GM21367 (cell line): ENCODE results near the gene OR2T35.
"Not testable (repeated sequence)": the region's sequence is repeated elsewhere in the genome, so short reads cannot be mapped to it uniquely, and the experiment has no call there.

Experiments used
- ATAC-seq: cut with Tn5 transposase; IDR thresholded peaks from one replicate; pipeline ENCODE4 v1.9.1; 2021; ENCODE audit not compliant: unreplicated experiment

Gene OR2T35, protein sequence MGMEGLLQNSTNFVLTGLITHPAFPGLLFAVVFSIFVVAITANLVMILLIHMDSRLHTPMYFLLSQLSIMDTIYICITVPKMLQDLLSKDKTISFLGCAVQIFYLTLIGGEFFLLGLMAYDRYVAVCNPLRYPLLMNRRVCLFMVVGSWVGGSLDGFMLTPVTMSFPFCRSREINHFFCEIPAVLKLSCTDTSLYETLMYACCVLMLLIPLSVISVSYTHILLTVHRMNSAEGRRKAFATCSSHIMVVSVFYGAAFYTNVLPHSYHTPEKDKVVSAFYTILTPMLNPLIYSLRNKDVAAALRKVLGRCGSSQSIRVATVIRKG

DNA sequence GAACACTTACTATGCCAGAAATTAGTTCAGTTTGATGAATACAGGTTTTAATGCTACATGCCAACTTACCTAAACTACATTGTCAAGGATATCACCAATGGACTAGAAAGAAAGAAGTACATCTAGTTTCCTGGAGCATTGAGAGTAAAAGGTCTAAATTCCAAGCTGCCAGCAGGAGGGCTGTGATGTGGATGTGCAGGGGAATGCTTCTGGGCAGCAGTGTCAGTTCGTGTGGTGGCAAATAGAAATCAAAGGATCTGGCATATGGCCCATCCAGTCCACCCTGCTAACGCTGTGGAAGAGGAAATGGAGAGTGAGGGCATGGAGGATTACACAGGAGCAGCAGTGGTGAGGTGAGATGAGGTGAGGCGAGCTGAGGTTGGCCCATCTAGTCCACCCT is at the start of gene OR2T35:
TSS of gene OR2T35 (minus strand) at position 101 of the 400 bp plus-strand sequence. CDS start 6,020 bp downstream, outside the sequence.
- not testable (repeated sequence) for ATAC-seq

DNA sequence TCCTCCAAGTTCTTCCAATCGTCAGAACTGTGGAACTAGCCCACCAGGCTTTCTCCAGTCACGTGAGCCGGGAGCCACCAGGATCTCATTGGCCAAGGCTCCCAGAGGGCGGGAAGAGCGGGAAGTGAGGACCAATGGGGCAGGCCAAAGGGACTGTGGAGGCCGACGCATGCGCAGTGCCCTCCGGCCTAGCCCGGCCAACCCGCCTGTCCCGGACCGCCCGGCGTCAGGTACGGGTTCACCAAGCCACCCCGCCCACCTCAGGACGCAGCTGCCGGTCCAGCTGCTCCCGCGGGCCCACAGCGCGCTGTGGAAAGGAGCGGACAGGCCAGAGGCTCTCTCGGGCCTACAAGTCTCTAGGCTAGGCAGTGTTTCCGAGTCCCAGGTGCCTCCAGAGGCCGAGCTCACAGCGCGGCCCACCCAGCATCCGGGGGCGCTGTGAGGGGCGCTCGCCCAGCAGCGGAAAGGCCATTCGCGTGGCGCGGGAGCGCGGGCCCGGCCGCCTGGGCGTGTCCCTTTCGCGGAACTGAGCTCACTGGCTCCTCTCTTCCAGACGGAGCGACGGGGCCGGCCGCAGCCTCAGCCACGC is 46.6 kb upstream of the OR2T35 start:
- ATAC-seq = no peak

DNA sequence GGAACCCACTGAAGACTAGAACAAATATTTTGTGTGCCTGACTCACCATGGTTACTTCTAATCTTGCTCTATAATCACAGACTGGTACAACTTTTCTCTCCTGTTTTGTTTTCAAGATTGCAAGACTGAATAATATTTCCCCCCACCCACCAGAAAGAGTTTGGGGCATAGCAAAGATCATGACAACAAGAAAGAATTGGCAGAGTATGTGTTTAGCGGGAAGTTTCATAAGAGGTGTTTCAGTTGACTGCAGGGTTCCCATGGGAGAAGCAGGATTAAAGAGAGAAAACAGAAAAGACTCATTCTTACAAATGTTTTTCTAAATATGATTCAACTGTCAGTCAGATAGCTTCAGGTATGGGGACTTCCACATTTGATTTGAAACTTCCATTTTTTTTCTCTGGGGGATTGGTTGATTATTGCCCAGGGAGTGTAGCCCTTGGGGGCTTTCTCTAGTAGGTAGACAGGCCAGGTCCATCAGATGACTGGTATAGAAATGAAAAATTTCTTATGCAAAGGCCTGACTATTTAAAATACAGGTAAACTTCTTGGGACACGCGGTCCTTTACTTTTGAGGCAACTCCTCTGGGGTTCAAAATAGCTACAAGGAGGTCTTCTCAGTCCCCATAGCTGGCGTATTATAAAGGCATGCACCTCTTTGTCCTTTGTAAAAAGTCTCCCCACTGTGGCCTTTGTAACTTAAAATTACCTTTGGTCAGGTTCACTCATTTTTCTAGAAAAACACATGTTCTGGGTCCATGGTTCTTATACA is 43.6 kb upstream of the OR2T35 start:
- no peak for ATAC-seq

DNA sequence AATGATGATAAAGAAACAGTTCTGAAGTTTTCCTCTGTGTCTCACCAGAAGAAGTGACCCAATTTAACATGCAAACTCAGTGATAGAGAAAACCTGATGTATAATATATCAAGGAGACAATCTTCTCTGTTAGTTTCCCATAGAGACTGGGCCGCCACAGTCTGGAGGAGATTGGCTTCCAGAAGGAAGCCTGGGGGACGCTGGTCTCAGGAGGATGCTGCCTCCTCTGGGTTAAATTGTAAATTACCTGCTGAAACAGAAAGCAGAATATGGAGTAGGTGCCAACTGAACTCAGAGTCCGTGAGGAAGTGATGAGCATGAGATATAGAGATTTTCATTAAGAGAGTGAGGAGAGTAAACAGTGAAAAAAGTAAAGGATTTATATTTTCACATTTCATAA is 41.7 kb upstream of the OR2T35 start:
- peak; percentile 88 for ATAC-seq

DNA sequence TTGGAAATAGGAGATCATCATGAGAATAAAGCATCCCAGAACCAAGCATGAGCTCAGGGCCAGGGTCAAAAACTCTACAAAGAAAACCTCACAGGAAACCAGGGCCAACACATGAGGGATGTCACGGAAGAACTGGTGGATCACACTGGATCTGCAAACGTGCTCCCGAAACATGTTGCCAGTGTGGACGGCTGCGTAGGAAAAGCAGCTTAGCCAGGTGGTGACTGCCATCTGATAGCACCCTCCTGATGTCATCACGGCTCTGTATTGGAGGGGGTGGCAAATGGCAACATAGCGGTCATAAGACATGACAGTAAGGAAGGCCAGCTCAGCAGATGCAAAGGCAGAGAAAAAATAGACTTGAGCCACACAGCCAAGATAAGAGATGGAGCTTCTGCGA is 36.6 kb upstream of the OR2T35 start:
- no peak for ATAC-seq

DNA sequence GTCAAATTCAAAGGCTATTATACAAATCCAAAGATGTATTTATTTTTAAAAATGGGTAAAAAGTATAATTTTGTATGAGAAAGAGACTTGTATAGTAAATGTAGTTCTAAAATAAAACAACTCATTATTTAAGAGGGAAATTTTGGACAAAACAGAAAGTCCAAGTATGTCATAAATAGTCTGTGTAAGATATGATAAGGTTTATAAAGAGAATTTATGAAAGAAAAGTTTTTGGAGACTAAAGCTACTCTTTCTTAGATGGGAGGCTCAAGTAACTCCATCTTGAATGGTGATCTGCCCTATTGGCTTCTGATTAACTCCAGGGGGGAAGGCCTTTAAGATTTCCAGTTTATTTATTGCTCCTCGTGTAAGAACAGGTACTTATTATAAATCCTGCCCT is 24.9 kb upstream of the OR2T35 start:
- no peak for ATAC-seq

DNA sequence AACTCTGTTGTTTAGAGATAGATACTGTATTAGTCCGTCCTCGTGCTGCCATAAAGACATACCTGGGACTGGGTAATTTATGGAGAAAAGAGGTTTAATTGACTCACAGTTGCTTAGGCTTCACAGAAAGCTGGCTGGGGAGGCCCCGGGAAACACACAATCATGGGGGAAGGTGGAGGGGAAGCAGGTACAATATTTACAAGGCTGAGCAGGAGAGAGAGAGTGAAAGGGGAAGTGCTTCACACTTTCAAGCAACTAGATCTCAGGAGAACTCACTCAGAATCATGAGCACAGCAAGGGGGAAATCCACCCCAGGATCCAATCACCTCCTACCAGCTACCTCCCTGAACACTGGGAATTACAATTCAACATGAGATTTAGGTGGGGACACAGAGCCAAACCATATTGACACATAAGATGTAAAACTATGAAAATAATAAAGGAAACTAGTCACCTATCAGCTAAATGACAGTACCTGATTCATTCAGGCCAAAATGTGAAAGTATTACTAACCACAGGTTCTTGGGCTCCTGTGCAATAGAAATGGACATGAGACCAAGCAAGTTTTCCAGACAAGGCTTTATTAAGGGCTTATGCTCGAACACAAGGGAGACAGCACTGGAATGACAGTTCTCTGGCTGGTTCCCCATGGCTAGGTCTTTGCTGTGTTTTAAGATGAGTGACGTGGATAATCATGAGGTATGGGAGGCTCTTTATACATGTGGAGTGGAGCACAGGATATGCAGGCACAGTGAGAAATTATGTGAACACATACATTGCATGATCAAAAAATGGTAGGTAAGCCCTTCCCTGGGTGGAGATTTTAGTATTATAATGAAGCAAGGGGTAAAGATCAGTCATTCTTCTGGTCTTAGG is 18.6 kb upstream of the OR2T35 start:
- ATAC-seq = peak; percentile 93

DNA sequence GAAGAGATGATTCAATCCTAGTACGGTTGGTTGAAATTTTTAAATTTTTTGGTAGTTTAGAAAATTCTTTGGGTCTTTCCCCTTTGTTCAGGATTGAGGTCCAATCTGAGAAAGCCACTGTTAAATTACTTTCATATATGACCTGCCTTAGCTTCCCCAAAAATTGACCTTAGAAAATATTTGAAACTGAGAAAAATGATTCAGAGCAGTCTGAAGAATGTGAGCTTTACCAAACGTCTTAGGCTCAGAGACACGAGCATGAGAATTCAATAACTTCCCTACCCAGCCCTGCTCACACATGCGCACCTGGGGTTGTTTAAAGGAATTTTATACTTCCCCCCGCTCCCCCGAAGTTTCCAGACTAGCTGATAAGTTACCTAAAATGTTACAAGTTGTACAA is 11.7 kb upstream of the OR2T35 start:
- ATAC-seq = not testable (repeated sequence)

DNA sequence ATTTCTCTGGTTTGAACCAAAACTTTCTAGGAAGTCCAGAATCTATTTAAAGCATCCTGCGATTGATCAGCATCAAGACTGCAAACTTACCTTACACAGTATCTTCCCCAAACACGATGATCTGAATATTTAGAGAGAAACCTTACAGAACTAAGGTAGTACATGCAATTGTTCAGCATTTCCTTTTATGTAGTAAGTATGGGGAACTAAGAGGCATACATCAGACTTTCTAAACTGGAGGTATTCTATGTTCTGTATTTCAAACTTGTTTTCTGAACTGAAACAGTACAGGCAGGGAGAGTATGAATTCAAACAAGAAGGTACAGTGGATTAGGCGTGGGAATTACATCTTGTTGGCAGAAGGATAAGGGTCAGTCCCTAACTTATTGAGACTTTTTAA is 10.3 kb upstream of the OR2T35 start, which contains the start of gene OR2T27:
TSS of gene OR2T27 (minus strand) at position 175 of the 400 bp plus-strand sequence. CDS start 4,644 bp downstream, outside the sequence.
- ATAC-seq = not testable (repeated sequence)

DNA sequence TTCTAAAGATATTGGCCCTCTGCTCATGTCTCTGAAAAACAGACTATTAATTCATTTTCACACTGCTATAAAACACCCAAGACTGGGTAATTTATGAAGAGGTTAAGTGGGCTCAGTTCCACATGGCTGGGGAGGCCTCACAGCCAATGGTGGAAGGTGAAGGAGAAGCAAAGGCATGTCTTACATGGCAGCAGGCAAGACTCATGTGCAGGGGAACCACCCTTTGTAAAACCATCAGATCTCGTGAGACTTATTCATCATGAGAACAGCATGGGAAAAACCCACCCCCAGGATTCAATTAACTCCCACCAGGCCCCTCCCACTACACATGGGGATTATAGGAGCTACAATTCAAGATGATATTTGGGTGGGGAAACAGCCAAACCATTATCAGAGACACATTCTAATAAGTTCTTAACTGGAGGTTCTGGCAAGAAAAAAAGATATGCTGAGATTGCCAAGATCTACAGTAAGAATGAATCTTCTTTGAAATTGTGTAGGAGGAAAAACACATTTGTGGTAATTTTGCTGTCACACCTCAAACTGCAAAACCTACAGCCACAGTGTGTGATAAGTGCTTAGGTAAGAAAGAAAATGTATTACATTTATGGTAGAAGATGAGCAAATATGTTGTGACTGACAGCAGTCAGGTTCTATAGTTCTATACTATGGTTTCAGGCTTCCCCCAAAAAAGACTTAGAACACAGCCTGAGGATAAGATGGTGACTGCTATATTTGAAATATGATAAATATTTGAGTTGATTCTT is 3.9 kb upstream of the OR2T35 start:
- not testable (repeated sequence) for ATAC-seq

DNA sequence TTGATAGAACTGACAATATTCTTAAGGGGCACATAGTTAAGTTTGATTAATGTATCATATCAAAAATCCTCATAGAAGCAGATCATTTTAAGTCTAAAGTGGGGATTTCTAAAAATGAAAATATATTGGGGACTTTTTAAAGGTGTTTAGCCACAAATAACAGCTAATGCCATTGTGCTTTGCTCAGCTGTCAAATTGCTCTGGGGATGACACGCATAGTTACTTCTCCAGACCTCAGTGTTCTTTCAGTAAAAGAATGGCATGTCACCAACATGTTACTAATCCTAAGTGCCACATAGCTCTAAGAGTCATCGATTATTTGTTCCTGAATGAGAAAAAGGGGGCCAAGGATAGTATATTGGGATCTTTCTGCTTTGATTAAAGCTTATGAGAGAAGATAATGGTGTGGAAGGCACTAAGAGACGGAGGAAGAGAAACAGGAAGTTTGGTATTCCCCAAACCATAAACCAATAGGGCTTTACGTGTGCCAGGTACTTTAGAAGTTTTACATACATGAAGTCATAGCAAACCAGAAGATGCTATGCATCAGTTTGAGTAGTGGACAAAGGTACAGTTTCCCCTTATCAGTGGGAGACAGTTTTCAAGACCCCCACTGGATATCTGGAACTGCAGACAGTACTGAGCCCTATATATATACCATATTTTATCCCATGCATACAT is 2.0 kb downstream of the OR2T35 start:
- peak; percentile 47 for ATAC-seq

DNA sequence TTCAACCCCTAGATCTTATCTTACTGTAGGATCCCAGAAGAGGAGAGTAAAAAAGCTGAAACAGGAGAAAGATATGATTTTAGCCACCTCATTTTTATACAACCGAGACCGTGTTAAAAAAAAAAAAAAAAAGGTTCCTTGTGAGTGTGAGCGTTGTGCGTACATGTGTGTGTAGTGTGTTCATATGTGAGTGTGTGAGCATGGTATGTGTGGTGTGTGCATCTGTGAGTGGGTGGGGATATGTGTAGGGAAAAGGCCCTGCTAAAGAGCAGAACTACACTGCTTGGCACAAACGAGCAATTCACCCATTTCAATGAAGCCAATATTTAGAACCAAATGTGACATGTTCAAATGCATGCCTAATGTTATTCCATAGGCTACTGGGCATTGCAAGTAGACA is 3.5 kb downstream of the OR2T35 start:
- ATAC-seq = not testable (repeated sequence)

DNA sequence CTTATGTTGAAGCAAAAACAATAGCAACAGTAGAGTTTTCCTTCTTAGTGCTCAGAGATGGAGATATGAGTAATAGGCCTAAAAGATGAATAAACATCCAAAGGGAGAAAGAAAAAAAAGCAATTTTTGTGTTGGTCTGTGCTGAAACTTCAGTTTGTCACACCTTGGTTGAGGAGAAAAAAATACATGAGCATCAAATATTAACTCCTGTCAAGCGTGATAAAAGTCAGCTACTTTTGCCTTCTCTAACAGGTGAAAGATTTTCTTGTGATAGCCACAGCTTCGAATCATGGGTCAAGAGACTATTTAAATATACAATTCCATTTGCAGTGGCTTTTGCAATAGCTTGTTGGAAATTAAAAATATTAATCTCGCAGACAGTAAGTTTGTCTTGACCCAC is 4.2 kb downstream of the OR2T35 start:
- not testable (repeated sequence) for ATAC-seq

DNA sequence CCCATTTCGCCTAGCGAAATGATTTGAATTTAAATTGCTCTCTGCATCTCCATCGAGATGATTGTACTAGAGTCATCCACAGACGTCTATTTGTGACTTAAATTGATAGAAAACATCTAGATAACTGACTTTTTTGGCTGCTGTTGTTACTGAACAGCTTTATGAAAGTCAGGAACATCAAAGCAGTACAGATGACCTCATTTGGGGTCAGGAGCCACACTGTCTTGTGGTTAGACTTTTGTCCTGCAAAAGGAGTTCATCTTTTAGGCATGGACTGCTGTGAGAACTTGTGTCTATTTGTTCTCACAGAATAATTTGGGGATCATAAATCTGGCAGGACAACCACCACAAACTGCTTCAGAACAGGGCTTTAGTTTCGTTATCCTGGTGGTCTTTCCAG is 5.4 kb downstream of the OR2T35 start:
- peak; percentile 28 for ATAC-seq

DNA sequence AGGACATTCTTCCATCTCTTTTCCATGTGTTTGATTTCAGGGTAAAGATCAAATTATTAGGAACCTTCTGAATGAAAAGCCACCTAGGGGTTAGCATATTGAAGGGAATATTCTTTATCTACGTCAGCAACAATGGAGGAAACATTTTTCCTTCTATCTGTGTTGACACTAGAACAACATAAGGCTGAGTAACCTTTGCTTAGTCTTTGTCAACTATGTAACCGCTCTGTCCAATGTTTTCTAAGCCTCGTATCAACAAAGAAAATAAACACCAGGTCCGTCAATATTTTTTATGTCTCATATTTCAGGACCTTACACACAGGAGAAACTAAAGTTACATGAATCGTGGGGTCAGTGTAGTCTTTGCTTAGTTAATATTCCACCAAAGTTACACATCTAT is 8.5 kb downstream of the OR2T35 start:
- ATAC-seq = not testable (repeated sequence)

DNA sequence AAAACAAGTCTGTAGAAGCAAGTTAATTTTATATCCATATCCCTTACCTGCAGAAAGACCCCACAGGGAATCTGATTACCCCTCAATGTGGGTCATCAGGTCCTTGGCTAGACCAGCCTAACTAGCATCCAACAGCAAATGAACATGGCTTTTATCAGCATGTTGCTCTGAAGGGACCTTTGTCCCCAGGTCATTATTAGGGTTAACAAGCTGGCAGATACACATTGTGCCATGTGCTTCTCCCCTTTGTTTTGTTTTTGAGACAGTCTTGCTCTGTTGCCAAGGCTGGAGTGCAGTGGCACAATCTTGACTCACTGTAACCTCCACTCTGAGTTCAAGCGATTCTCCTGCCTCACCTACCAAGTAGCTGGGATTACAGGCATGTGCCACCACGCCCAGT is 10.1 kb downstream of the OR2T35 start, which contains the start of gene OR2T11:
TSS of gene OR2T11 (minus strand) at position 101 of the 400 bp plus-strand sequence. CDS start 7,963 bp downstream, outside the sequence.
- not testable (repeated sequence) for ATAC-seq

DNA sequence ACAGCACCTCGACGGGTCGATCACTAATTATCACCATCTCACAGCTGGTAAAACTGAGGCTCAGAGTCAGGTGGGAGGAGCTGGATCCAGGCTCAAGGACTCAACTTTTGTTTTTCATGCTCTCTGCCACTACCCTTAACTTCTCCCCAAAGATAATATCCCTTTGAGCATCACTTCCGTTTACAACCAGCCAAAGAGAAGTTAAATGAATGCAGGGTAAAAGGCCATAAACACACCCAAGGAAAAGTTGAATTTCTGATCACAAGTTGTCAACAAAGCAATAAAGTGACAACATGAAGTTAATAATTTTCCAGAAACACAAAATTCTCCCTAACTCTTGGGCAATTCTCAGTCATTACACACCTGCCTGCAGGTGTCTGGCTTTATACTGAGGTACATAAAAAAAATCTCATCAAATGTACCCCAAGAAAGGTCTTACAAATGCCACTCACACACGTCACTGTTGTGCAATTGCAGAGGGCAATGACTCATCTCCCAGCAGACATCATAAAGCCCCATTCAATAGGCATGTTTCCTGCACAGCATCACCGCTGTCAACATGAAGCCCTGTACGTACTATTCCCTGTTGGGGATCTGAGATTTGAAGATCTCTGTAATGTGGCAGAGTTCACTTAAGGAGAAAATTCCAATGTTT is 13.6 kb downstream of the OR2T35 start:
- no peak for ATAC-seq

DNA sequence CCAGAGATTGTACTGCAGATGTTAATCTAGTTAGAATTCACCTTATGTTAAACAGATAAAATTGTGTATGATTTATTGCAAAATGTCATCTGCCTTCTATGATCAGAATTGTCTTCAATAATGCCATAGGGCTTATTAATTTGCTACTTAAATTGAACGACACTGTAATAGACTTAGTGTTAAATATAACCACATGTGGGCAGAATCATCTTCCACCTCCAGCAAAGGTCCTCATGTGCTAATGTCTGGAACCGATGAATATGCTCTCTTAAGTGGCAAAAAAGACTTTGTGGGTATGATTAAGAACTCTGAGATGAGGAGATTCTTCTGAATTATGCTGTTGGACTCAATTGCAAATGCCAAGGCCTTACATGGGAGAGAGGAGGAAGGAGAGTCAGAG is 14.5 kb downstream of the OR2T35 start:
- no peak for ATAC-seq
